ENCODE measurements around the gene DKK2. TPM values are rescaled to one million over a fixed set of nuclear protein-coding genes. Genes with fewer than 3 reads are reported as not detected.

The DKK2 gene
- total and polyA plus RNA-seq, 3 donors from 2014 or later, result 0.21 to 0.62 TPM; not detected in 1

DNA sequence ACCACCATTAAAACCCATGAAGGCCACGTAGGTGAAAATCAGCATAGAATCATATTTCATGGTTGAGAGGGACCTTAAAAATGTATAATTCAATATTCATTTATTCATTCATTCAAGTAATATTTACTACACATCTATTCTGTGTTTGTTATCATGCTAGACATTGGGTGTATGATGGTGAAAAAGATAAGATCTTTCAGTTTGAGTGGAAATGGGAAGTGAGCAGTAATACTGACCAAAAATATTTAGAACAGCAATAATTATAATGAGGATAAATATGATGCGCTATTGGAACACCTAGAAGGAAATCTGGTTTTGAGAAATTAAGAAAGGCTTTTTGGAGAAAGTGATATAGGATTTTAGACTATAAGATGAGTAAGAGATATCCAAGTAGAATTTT lies 28.0 kb downstream of the DKK2 start:
- H3K27ac ChIP-seq, result no peak overlapping the region
- no peak for TF ChIP-seq CTCF (IDR thresholded peaks at IDR 0.05)
- no peak for TF ChIP-seq POLR2A (IDR thresholded peaks at IDR 0.05)
- H3K27me3 ChIP-seq, result no peaks in the 10 kb centered on the region
- no peak for DNase-seq
- no peaks in the 10 kb centered on the region for H3K9me3 ChIP-seq
- H3K4me3 ChIP-seq, result no peak overlapping the region
- H3K36me3 ChIP-seq (ENCODE audit: low read depth, missing control alignments), result no peaks in the 10 kb centered on the region
- no peaks in the 10 kb centered on the region for H3K4me1 ChIP-seq
- intact Hi-C loops (cut with DNase I; ENCODE audit: low total_unique reads), result no loop called here
- WGBS, 2 donors, result 92 to 93% methylated on average over 2 of the region's 2 CpGs

DNA sequence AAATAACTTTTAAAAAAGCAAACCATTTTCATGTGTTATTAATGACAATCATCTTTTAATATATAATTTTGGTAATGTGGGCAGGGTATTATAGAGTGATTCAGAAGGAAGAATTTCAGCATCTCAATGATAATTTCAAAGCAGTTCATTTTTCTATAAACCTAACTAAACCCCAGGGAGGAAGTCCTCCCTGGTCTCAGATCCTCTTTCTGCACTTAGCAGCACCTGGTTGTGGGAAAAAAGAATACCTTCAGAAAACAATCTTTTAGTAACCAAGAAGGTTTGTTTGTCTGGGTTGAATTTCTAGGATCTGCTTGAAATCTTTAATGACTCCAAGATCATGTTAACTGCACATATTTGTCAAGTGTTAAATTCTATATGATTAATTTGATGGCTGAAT lies 29.9 kb downstream of the DKK2 start:
- Histone ChIP-seq H3K27ac (no peak overlapping the region), H3K27me3 (no peaks in the 10 kb centered on the region), H3K4me3 (no peak overlapping the region), H3K9me3 (no peaks in the 10 kb centered on the region), H3K36me3 (ENCODE audit: low read depth, missing control alignments) (no peaks in the 10 kb centered on the region), H3K4me1 (no peaks in the 10 kb centered on the region)
- intact Hi-C loops (cut with DNase I; ENCODE audit: low total_unique reads), result no loop called here
- DNase-seq, result no peak
- TF ChIP-seq CTCF (IDR thresholded peaks at IDR 0.05), result no peak
- TF ChIP-seq POLR2A (IDR thresholded peaks at IDR 0.05), result no peak

- H3K36me3 ChIP-seq (ENCODE audit: low read depth, missing control alignments), result no peaks in the 10 kb centered on the region
- no peak overlapping the region for H3K27ac ChIP-seq
- H3K9me3 ChIP-seq, result no peaks in the 10 kb centered on the region
- no peaks in the 10 kb centered on the region for H3K4me1 ChIP-seq
- WGBS, 2 donors, result 16 to 24% methylated on average over 2 of the region's 2 CpGs
- intact Hi-C loops (cut with DNase I; ENCODE audit: low total_unique reads), result no loop called here
- H3K4me3 ChIP-seq, result no peak overlapping the region
- no peak for DNase-seq
- no peak for TF ChIP-seq POLR2A (IDR thresholded peaks at IDR 0.05)
- TF ChIP-seq CTCF (IDR thresholded peaks at IDR 0.05), result no peak
- no peaks in the 10 kb centered on the region for H3K27me3 ChIP-seq
These were observed 39.6 kb downstream of the DKK2 start for GRCh38 chr4:106996490-106996889.

DNA sequence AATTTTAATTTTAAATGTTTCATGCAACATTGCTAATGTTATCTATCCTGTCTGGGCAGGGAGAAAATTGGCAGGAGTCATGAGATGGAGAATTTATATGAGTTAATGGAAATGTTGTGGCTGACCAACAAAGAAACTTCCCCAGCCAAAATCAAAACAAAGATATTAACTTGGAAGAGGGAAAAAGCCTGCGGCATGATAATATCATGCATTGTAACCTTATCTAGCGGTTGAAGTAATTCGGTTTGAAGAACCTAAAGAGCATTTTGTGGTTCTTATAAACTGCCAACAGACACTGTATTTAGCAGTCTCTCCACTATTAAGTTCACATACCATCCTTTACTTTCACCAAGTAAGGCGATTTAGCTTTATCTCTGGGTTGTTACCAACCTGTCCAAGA lies 42.3 kb downstream of the DKK2 start:
- Histone ChIP-seq H3K27ac (no peak overlapping the region), H3K36me3 (ENCODE audit: low read depth, missing control alignments) (no peaks in the 10 kb centered on the region), H3K27me3 (no peaks in the 10 kb centered on the region), H3K4me3 (no peak overlapping the region), H3K9me3 (no peaks in the 10 kb centered on the region), H3K4me1 (no peaks in the 10 kb centered on the region)
- intact Hi-C loops (cut with DNase I; ENCODE audit: low total_unique reads), result no loop called here
- TF ChIP-seq CTCF (IDR thresholded peaks at IDR 0.05) (no peak), POLR2A (IDR thresholded peaks at IDR 0.05) (no peak)
- 83% methylated on average over 4 of the region's 4 CpGs for WGBS, 2 donors
- DNase-seq, result no peak

- TF ChIP-seq CTCF (IDR thresholded peaks at IDR 0.05), result no peak
- no peak for TF ChIP-seq POLR2A (IDR thresholded peaks at IDR 0.05)
- no peak for DNase-seq
- intact Hi-C loops (cut with DNase I; ENCODE audit: low total_unique reads), result no loop called here
These were observed 48.8 kb downstream of the DKK2 start for GRCh38 chr4:106987311-106987710.

More at GRCh38 chr4:106987311-106987710, 48.8 kb downstream of the DKK2 start:
- H3K4me3 ChIP-seq, result no peak overlapping the region
- no peaks in the 10 kb centered on the region for H3K4me1 ChIP-seq
- no peaks in the 10 kb centered on the region for H3K9me3 ChIP-seq
- no peak overlapping the region for H3K27ac ChIP-seq
- 86 to 100% methylated on average over 2 of the region's 2 CpGs for WGBS, 2 donors
- H3K36me3 ChIP-seq (ENCODE audit: low read depth, missing control alignments), result no peaks in the 10 kb centered on the region
- H3K27me3 ChIP-seq, result no peaks in the 10 kb centered on the region
